Medulla oblongata (tissue), 1 donor: Measurements from ENCODE around the gene HAGHL.
"Not testable (repeated sequence)": the region's sequence is repeated elsewhere in the genome, so short reads cannot be mapped to it uniquely, and the experiment has no call there.

Experiments used
- DNase-seq: peaks from one replicate; pipeline ENCODE4 v3.0.0-alpha.2; 2015; ENCODE audit errors: extremely low spot score

Gene HAGHL

DNA sequence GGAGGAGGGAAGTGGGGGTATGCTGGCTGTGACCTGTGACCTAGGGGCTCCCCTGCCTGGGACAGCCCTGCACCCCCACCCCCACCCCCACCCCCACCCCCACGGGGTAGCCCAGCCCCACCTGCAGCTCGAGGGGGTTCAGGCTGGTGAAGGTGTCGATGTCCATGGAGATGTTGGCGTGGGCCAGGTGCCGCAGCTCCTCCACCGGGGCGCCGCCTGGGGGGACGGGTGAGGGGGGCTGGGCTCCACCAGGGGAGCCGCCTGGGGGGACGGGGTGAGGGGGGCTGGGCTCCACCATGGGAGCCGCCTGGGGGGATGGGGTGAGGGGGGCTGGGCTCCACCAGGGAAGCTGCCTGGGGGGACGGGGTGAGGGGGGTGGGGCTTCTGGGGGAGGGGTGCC lies 43.5 kb downstream of the HAGHL start:
- DNase-seq = no peak

DNA sequence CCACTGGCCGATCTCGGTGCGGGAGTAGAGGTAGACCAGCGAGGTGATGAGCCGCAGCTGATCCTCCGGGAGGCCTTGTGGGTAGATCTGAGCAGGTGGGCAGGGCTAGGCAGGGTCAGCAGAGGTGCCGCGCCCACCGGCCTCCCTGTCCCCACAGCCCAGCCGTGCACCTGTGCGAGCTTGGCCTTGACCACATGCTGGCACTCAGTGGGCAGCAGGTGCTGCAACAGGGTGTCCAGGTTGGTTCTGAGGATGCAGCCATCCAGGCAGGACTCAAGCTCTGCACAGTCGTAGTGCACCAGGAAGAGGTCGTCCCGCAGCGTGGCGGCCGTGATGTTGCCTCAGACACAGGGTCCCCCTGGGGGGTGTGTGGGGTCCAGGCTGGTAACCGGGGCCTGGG lies 46.1 kb downstream of the HAGHL start:
- no peak for DNase-seq

DNA sequence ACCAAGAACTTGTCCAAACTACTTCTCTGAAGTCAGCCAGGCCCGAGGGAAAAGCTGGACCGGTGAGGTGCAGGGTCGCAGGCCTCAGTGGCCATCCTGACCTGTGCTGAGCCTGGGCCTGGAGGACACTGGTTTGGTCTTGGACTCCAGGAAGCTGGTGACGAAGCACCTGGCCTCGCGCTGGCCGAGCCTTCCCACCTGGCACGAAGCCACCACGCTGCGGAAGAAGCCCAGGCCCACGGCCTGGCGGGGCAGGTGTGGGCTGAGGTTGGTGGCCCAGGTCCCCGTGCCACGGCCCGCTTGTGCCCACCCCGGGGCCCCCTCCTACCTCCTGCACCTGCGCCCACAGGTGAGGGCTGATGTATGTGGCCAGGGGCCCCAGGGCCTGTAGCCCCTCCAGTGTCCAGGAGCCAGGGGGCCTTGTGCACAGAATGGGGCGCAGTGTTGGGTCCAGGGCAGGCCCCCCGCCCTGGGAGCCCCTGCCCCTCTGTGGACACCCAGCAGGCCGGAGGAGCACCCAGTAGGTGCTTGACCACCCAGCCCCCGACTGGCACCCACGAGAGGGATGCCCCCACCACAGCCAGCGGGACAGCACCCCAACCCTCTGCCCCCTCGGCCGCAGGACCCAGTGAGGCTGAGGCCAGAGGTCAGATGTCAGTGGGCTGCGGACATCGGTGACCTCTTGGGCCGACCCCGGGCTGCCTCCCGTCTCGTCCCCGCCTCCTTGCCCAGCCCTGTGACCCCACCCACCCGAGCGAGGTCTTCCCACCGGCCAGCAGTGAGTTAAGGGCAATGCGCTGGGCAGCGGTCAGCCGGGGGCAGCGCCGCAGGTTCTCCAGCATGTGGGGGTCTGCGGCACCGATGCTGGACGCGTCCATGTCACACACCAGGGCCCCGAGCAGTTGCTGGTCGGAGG lies 47.4 kb downstream of the HAGHL start:
- DNase-seq = no peak

DNA sequence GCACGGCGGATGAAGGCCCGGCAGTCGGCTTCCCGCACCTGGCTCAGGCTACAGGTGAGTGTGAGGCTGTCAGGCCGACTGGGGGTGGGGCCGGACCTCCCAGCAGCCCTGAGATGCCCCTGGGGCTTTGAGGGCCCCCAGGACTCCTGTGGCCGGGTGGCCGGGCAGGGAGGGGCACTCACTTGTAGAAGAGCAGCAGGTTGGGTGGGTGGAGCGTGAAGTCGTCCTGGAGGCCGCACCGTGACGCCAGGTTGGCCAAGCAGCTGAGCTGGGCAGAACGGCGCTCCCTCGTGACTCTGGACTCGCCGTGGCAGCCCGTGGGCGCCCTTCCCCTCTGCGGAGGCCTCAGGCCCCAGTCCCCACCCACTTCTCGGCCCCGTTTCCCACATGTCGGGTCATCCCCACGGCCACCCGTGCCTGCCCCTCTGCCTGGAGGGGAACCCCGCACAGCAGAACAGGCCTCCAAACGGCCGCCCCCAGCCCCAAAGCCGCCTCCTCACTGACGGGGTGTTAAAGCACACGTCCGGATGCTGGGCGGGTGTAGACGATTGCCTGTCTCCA lies 48.4 kb downstream of the HAGHL start:
- no peak for DNase-seq

DNA sequence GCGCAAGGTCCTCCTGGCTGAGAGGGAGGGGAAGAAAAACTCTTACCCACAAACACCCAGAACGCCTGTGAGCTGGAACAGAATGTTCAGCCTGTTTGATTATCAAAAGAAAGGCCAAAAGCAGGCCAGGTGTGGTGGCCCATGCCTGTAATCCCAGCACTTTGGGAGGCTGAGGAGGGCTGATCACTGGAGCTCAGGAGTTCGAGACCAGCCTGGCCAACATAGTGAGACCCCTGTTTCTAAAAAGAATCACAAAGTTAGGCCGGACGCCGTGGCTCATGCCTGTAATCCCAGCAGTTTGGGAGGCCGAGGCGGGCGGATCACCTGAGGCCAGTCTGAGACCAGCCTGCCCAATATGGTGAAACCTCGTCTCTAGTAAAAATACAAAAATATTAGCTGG lies 49.4 kb downstream of the HAGHL start:
- not testable (repeated sequence) for DNase-seq

DNA sequence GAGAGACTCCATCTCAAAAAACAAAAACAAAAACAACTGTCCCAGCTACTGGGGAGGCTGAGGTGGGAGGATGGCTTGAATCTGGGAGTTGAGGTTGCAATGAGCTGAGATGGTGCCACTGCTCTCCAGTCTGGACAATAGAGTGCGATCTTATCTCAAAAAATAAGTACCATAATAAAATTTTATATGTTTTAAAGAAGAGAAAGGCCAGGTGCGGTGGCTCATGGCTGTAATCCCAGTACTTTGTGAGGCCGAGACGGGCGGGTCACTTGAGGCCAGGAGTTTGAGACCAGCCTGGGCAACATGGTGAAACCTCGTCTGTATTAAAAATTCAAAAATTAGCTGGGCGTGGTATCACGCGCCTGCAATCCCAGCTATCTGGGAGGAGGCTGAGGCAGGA lies 49.9 kb downstream of the HAGHL start:
- no peak for DNase-seq

DNA sequence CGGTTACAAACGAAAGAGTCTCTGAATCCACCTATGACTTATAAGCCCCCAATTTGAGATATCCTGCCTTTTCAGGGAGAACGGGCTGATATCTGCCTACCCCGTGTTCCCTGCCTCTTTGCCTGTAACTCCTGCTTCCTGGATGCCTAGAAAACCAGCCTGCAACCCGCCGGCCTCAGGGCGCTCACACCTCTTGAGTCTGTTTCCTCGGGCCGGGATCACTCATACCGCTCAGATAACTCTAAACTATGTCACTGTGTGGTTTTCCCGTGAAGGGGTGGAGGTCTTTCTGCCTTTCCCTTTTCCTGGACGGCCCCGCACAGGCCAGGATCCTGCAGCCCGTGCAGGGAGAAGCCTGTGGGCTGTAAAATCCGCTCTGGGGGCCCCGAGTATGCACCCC lies 50.9 kb downstream of the HAGHL start:
- DNase-seq = no peak

DNA sequence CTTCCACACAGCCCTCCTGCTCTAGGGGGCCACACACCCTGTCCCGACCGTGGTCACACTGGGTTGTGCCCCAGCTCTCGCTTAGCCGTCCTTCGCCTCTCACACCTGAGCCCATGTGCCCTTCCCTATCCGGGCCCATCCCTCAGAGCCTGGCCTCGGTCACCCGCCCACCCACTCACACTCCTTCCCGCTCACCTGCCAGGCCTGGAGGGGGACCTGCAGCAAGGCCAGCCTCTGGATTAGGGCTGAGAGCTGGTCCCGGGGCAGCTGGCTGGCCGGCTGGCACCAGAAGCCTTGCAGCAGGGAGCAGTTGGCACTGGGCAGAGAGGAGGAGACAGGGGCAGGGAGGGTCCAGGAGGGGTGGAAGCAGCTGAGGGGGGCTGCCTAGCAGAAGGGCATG lies 51.5 kb downstream of the HAGHL start:
- DNase-seq = no peak

DNA sequence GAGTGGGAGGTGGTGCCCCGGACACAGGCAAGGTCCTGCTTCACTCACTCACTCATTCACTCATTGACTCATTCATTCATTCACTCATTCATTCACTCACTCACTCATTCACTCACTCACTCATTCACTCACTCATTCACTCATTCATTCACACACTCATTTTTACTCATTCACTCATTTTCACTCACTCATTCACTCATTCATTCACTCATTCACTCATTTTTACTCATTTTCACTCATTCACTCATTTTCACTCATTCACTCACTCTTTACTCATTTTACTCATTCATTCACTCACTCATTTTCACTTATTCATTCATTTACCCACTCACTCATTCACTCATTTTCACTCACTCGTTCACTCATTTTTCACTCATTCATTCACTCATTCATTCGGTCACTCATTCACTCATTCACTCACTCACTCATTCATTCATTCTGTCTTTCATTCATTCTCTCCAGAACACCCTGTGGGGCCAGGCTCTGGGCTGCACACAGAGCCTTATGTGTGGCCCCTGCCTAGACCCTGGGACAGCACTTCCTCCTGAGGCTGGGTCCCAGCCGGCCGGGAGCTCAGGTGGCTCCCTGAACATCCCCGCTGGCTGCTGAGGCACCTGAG lies 52.1 kb downstream of the HAGHL start:
- no peak for DNase-seq
